Measurements from ENCODE around the gene HPGDS.
"Not testable (repeated sequence)": the region's sequence is repeated elsewhere in the genome, so short reads cannot be mapped to it uniquely, and the experiment has no call there.

HPGDS gene

DNA sequence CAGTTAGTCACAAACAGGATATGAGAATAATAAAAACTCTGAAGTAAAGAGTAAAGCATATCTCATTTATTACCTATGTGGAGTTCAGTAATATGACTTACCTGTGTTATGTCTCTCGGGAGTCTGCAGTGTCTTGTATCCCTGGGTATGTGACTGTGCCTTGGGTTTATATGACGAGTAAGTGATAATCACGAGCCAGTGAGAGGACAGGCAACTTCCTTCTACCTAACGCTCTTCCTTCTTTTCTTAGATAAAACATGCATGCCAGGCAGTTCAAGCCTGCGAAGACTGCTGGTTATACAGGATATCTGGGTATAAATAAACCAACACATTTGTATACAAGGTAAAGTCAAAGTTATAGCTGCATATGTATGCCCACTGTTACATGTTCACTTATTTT is at the start of gene HPGDS:
Gene HPGDS, minus strand, starts transcription at position 143 of the 400 bp plus-strand sequence. CDS start 8,207 bp downstream, outside the sequence.
- DNase-seq, result no peak

DNA sequence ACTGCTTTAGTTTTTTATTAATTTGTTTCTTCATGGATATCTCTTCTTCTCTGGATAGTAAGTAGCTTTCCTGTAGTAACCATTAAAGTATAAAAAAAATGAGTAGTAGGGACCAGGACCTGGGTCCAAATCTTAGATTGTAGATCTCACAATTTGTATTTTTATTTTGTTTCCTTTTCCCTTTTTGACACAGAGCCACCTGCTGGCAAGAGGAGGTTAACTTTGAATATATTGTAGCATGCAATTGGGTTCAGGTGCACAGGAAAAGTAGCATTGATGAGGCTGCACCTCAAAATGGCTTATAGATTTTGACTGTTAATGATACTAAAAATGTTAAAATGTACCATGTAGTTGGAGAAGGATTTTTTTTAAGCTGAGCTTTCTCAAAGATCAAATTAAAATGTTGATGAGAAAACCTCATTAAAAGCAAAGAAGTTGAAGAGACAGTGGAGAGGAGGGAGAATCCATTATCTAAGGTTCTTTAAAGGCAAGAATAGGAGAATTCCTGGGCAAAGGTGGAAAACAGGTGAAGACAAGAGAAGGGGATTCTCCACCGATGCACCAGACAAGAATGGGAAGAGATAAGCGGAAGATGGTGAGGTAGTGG is 48.3 kb upstream of the HPGDS start:
- DNase-seq, result no peak

DNA sequence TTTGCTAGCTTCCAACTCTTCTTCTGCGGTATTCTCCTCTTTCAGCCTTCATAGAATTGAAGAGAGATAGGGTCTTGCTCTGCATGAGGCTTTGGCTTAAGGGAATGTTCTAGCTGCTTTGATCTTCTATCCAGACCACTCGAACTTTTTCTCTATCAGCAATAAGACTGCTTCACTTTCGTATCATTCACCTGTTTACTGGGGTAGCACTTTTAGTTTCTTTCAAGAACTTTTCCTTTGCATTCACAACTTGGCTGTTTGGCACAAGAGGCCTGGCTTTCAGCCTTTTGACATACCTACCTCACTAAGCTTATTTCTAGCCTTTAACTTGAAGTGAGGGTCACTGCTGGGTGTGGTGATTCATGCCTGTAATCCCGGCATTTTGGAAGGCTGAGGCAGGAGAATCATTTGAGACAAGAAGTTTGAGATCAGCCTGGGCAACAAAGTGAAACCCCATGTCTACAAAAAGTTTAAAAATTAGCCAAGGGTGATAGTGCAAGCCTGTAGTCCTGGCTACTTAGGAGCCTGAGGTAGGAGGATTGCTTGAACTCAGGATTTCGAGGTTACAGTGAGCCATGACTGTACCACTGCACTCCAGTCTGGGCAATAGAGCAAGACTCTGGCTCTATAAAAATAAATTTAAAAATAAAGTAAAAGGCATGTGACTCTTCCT is 47.1 kb upstream of the HPGDS start:
- DNase-seq, result no peak

DNA sequence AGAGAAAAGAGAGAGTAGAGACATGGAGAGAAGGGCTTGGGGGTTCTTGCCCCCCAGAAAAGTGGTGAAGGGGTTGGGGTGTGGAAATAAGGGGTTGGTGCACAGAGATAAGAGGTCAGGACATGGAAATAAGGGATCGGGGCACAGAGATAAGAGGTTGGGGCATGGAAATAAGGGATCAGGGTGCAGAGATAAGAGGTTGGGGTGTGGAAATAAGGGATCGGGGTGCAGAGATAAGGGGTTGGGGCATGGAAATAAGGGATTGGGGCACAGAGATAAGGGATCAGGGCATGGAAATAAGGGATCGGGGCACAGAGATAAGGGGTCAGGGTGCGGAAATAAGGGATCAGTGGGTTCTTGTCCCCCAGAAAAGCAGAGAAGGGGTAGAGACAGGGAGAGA is 45.3 kb upstream of the HPGDS start:
- not testable (repeated sequence) for DNase-seq

DNA sequence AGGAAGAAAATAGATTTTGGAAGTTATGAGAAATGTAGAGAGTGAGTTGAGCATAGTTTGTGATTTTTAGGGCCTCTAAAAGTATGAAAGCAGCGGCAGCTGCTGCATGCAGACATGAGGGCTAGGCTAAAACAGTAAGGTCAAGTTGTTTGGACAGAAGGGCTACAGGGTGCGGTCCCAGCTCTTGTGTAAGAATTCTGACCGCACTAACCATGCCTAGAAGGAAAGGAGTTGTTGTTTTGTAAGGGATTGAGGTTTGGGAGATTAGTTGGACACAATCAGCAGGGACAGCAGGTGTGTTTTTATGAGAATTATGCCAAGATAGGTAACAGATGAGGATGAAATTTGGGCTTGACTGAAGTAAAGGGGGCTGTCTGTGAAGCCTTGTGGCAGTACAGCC is 42.8 kb upstream of the HPGDS start:
- DNase-seq, result not testable (repeated sequence)

DNA sequence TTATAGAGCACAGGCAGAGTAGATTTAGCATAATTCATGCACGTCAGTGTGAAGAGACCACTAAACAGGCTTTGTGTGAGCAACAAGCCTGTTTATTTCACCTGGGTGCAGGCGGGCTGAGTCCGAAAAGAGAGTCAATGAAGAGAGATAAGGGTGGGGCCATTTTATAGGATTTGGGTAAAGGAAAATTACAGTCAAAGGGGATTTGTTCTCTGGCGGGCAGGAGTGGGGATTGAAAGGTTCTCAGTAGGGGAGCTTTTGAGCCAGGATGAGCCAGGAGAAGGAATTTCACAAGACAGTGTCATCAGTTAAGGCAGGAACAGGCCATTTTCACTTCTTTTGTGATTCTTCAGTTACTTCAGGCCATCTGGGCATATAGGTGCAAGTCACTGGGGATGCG is 40.3 kb upstream of the HPGDS start:
- DNase-seq, result not testable (repeated sequence)

DNA sequence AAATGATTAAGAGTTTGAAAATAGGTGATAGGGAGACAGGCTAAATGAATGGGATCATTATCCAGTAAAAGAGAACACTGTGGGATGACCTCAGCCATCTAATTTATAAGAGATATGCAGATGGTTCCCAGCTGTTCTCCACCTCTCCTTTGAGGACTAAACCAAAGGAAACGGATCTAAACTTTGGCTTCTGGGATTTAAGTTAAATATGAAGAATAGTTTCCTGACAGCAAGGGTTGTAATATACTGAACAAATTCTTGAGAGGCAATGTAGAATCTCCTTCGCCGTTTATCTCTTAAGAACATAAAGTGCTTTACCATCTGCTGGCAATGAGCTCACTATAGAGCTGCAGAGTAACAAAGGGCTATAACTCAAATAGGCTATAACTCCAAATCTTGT is 35.4 kb upstream of the HPGDS start:
- no peak for DNase-seq

DNA sequence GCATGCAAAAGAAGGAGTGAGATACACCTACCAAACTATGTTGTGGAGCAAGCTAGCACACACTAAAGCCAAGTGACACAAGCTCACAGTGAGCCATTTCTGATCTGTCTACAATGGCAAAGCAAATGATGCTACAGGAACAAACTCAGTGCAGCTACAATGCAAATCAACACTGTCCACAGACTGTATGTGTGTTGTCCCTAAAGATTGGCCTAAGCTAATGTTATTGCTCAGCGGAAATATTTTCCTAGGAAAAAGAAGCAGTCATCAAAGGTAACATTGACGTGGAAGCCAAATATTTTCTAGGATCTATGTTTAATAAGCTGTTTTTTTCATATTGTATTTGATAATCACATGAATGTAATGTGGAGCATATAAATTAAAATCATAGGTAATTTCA is 34.7 kb upstream of the HPGDS start:
- no peak for DNase-seq

DNA sequence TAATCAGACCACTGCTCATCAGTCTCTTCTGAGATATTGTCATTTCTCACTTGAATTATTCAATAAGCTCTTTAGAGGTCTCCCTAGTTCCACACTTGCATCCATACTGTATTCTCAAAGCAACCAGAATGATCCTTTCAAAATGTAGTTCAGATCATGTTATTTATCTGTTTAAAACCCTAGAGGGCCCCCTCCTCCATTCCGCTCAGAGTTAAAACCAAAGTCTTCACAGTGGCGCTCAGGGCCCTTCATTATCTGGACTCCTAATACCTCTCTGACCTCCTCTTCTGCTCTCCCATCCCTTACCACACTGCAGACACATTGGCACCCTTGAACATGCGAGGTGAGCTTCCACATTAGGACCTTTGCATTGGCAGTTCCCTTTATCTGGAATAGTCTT is 32.7 kb upstream of the HPGDS start:
- no peak for DNase-seq

DNA sequence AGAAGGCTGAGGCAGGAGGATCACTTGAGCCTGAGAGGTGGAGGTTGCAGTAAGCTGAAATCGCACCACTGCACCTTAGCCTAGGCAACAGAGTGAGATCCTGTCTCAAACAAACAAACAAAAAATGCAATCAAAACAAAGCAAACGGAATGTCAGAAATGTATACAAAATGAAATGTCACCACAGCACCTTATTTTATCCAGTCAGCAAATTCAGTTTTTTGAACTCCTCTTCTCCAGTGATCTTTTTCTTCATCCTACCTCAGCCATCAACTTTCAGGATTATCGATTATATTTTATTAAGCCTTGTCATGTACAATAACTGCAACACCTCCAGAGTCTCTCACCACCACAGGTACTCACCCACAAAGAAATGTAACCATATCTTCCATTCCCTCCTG is 31.1 kb upstream of the HPGDS start:
- DNase-seq, result no peak

DNA sequence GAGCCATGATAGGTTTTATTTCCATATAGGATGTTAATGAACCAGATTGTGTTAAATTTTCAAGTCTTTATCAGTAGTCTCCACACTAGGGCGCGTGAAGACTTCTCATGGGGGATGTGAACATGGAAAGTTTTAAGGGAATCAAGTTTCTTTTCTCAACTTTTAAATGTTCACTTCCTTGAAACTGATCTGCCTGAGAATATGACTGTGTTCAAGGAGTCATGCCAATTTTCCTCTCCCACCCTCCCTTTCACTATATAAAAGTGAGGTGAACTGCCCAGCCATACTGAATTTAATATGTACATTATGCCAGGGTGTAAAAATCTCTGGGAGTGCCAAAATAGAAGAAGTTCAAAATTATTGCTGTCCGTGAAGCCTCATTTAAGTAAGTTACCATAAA is 30.4 kb upstream of the HPGDS start:
- DNase-seq, result no peak

DNA sequence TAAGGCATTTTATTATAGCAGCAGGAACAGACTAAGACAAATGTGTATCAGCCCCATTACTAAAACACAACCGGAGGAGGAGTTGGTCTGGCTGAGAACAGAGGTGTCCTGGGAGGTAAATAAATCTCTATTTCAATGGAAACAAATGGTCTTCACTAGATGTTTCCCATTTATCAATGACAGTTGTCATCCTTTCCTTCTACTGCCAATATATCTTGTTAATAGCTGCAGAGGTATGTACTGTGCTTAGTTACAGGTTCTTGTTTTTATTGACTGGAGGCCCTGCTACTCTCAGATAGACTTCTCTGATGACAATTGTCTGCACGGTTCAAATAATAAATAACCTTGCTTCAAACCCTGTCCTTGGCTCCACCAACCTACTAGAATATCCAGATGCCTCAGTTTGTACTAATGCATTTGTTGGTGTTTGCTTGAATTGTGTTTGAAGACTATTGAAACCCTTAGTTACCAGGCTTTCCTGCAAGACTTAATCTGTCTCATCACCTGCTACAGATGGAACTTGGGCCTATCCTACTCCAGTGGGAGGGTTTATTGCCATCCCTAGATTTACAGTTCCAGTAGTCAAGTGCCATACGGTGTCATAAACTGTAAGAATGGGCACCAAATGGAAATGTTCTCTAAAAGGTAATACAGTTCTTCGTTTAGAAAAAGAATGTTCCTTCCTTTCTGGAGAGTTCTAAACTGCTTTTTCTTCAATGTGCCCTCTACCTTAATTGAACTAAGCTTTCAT is 29.8 kb upstream of the HPGDS start:
- DNase-seq, result no peak

DNA sequence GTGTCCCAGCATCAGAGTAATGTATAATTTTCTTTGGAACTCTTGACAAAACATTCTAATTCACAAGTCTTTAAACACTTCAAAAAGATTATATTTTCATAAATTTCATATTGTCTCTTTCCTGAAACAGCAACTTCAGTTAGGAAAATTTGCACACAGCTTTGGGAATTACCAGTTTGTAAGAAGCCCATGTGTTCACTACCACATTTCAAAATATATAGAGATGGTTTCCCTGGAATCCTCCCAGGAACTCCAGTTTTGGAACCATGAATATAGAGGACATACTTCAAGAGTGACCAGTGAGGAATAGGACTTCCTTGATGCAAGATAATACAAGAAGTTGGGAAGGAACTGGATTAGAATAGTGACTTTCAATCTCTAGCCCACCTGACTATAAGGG is 28.7 kb upstream of the HPGDS start:
- DNase-seq, result no peak

DNA sequence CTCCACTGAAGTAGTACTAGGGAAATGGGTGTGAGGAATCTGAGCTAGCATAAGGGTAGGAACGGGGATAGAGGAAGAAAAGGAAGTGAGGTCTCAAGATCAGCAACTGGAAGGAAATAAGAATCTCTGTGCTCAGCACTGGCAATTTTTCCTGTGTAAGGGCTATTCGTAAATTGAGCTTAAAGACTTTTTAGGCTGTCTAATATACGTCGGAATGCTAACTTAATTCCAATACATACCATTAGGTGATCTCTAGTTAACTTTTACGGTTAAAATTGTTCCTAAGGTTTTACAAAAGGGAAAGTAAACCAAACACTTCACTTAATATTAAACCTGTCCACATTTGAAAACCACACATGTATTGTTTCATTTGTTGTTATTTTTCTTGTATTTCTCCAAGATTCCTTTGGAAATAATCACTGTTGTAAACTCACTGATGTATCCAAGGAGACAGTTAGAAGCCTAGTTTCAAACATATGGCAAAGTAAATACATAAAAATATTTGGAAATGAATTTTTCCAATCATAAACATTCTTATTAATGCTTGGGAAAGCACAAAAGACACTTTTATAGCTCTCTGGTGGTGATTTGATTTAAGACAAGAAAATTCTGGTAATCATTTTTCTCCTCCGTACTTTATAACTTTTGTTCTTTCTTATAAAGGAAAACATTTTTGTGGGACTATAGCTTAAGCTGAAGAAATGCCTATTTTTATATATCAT is 28.1 kb upstream of the HPGDS start:
- DNase-seq, result no peak

DNA sequence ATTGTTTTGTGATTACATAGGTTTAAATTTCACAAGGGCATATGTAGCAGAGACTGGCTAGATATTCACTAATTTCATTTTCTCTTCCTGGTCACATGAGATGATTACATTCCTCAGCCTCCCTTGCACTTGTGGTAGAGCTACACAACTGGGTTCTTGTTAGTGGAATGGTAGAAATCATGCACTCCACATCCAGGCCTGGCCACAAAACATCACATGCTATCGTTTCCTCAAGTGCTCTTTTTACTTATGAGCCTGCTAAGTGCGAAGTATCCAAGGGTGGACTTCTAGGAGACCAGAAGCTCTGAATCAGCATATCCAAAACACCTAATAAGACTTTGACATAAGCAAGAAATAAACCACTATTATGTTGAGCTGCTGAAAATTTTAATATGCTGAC is 26.4 kb upstream of the HPGDS start:
- no peak for DNase-seq

DNA sequence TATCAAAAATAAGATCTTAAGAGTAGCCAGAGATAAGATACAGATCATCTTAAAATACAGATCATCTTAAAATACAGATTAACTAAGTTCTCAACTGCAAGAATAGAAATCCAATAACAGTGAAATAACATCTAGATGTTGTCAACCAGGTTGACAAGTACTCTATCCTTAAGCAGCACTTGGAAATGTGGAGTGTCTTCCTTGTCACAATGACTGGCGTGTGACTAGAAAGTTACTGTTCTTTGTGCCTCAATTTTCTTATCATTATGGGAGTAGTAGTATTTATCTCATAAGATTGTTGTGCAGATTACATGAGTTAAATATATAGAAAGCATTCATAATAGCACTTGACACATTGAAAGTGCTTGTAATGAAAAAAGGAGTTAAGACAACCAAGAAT is 25.8 kb upstream of the HPGDS start:
- no peak for DNase-seq

DNA sequence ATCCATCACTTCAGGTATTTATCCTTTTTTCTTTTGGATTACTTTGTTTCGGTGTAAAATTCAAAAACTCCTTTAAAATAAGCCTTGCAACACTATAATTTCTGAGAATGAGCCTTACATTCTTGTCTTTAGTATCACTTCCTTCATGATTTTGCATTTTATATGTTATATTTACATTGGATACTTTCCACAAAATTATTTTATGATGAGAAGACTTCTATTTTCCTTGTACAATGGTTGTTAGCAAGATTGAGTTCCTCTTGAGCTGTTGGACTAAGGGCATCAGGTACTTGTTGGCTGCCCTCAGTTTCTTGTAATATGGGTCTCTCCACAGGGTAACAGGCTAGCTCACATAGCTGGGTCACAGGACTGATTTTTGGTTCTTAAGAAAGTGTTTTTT is 22.7 kb upstream of the HPGDS start:
- DNase-seq, result no peak

DNA sequence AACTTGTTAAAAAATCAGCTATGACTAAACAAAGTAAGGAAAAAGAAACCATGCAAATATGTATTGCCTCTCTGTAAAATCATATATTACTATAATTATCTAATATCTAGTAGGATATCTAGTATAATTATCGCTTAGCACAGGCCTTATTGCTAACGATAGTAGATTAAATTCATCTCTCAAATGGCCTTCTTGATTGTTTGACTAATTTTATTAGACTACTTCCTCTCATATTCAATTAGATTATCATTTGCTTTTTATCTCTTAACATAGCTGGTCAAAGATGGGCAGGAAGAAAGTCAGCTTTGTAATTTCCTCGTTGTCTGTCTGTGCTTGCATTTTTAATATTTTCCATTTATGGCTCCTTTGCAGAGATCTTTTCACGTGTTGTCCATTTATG is 21.9 kb upstream of the HPGDS start:
- no peak for DNase-seq

DNA sequence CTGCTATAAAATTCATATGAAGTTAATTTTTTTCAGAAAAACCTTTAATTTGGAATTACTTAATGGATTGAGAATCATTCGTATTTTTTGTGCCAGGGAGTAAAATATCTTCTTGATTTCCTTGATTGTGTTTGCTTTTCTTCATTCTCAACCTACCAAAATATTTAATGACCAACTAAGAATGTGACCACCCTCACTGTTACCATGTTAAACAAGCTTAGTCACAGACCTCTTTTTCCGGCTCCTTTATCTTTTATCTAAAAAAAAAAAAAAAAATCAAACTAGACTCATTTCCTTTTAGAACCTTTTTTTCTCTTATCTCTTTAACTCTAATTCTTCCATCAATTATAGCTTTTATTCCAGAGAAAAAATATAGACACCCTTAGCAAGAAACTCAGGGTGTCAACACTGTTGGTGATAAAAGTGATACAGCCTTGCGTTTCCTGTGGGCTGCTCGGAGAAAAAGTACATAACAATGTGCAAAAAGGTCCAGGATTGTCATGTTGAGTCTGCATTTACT is 20.6 kb upstream of the HPGDS start:
- DNase-seq, result no peak

DNA sequence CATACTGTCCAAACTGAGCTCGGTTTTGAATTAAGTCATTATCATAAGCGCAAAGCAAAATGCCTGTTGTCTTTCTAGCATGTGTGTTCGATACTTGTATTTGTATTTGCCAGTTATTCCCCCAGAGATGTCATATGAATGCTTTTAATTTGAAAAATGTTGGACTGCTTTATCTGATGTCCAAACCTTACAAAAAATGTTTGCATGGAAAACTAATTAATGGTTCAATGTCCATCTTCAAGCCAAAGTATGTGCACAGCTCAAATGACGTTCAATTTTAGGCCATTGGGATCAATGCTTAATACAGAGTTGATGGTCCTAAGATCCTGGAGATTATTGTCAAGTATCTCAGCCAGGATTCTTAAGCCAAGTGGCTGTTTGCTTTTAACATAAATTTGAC is 17.2 kb upstream of the HPGDS start:
- no peak for DNase-seq

DNA sequence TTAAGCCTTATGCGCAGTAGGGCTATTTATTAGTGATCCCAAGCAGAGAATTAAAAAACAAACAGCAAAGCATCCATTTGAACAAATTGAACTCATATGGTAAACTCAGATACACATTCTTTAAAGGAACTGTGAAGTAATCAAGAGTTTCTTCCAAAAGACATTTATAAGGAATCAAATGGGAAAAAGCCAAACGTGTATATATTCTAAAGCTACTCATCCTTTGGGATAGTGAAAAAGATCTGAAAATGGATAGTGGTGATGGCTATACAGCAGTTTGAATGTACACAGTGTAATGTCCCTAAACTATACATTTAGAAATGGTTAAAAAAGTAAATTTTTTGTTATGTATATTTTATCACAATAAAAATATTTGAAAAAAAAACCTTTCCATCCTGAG is 16.6 kb upstream of the HPGDS start:
- DNase-seq, result no peak

DNA sequence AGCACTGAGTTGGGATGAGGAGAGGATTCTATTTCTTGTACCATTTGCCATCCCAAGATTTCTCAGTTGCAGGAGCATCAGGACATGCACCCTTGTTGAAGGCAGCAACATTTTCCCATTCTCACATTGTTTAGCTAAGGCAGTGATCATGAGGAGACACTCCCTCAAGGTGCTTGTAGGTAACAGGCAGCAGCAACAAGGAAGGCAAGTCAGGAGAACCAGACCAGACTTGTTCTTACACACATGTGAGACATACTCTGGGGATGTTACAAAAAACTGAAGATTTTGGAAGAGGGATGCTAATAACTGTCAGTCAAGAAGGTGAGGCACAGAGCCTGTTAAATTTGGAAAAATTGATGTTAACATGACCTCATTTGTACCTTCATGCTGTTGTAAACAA is 15.5 kb upstream of the HPGDS start:
- DNase-seq, result no peak

DNA sequence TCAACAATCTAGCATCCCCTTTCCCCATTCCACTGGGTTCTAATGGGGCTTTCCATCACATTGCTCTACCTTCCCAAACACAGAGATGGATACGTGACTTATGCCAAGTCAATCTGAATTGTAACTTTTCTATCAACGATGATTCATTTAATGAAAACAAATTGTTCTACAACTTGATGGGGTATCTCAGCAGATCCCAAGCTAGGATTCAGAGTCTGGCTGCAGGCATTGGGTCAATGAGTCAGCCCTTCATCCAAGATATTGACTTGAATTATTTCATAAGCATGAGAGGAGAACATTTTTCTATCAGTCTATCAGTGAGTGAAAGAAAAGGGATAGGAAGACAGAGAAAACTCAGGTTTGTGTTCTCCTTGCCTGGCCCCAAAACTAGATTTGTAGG is 15.0 kb upstream of the HPGDS start:
- no peak for DNase-seq

DNA sequence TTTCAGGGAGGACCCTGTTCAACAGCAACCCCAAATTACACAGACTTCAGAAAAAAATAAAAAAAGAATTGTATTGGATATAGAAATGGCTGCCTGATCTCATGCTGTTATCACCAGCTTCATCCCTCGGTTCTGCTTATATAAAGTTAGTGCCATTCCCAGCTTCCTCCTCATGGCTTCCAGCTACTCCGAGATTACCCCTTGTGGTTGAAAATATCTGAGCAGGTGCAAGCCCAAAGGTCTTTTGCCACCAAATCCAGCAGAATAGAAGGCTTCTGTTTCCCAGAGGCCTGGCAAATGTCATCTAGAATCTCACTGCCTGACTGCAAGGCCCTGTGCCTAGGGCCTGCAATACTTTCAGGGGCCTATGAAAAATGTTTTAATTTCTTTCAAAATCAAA is 13.8 kb upstream of the HPGDS start:
- no peak for DNase-seq

All from SHP77 (cell line).